HCT116 (cell line): Measurements from ENCODE around the gene PARVB. TPM values are rescaled to one million over a fixed set of nuclear protein-coding genes. Genes with fewer than 3 reads are reported as not detected.

Source experiments
- ATAC-seq: fragments of 200-7000 bp; cut with Tn5 transposase; 2 replicates; pipeline ENCODE4 v1.9.1; 2020; ENCODE audit warnings: mild to moderate bottlenecking, moderate library complexity
- BruUV-seq: library from RNA; stranded (reverse); fragments of 400-500 nt; replicated peaks from 2 replicates; lab custom pipeline; 2021; lab: Mats Ljungman, UMichigan
- CTCF ChIA-PET: fragments of 300-600 bp; sonication (Branson Sonifier 250); formaldehyde crosslinking; loops from one replicate; lab custom pipeline; 2021; ENCODE audit warnings: antibody characterized with exemption; lab: Charles Lee
- POLR2A ChIA-PET: fragments of 300-600, 350-600 bp; sonication (Branson Sonifier 250); formaldehyde crosslinking; loops from one replicate; lab custom pipeline; 2021; ENCODE audit warnings: antibody characterized with exemption; lab: Charles Lee
- RAD21 ChIA-PET, 2 experiments: fragments of 300-600 bp; sonication (Branson Sonifier 250); formaldehyde crosslinking; loops; one replicate each; lab custom pipeline; 2023; ENCODE audit warnings: low total read pairs in 2 of 2; ENCODE audit not compliant: uncharacterized antibody in 2 of 2, unreplicated experiment in 2 of 2, low non-redundant PET in 1 of 2; lab: Charles Lee
- DNase-seq: peaks from one replicate; pipeline ENCODE4 v3.0.0-alpha.2; 2010; ENCODE audit warnings: low read depth, low spot score
- H2AFZ ChIP-seq: fragments of 200-600 bp; shearing (Covaris generic), sonication (generic); 2 replicates; pipeline ENCODE4 v1.6.1; 2017; ENCODE audit warnings: low read depth, mixed run types, mixed read lengths, antibody characterized with exemption, low read length; ENCODE audit not compliant: poor library complexity, severe bottlenecking
- H3K27ac ChIP-seq: 2 replicates; pipeline ENCODE4 v1.5.1; 2012; ENCODE audit warnings: low read depth, low read length
- H3K27me3 ChIP-seq: fragments of 200-600 bp; sonication (generic); 2 replicates; pipeline ENCODE4 v1.6.1; 2016; ENCODE audit warnings: mixed run types, low read length, mixed read lengths; ENCODE audit not compliant: insufficient read depth
- H3K36me3 ChIP-seq, 2 experiments: fragments of 200-500 bp in 1 of 2; fragments of 200-600 bp in 1 of 2; sonication (Bioruptor generic) in 1 of 2; sonication (generic) in 1 of 2; 2 replicates each; pipeline versions ENCODE4 v1.5.1 to v1.6.1; 2014 to 2016; ENCODE audit warnings: low read length in 2 of 2, inconsistent platforms in 1 of 2, mixed read lengths in 1 of 2, mixed run types in 1 of 2; ENCODE audit not compliant: insufficient read depth in 2 of 2, control insufficient read depth in 1 of 2
- H3K4me1 ChIP-seq, 2 experiments: fragments of 200-600 bp in 1 of 2; sonication (generic) in 1 of 2; 2 replicates each; pipeline versions ENCODE4 v1.5.1 to v1.6.1; 2012 to 2017; ENCODE audit warnings: low read length in 2 of 2, inconsistent platforms in 1 of 2, mild to moderate bottlenecking in 1 of 2, mixed read lengths in 1 of 2, mixed run types in 1 of 2, moderate library complexity in 1 of 2; ENCODE audit not compliant: insufficient read depth in 2 of 2, control insufficient read depth in 1 of 2
- H3K4me2 ChIP-seq: fragments of 200-600 bp; sonication (generic); 2 replicates; pipeline ENCODE4 v1.6.1; 2017; ENCODE audit warnings: mixed run types, low read length, mixed read lengths
- H3K4me3 ChIP-seq, 2 experiments: fragments of 200-600 bp in 1 of 2; sonication (generic) in 1 of 2; replicated peaks in 1 of 2; 2 replicates each; pipeline ENCODE4 v1.5.1; 2011 to 2016; ENCODE audit warnings: low read length in 2 of 2, control low read depth in 1 of 2, low read depth in 1 of 2, mild to moderate bottlenecking in 1 of 2, mixed read lengths in 1 of 2, mixed run types in 1 of 2
- H3K79me2 ChIP-seq: fragments of 200-600 bp; sonication (generic); 2 replicates; pipeline ENCODE4 v1.6.1; 2017; ENCODE audit warnings: mild to moderate bottlenecking, mixed run types, low read length, moderate library complexity, mixed read lengths; ENCODE audit not compliant: insufficient read depth
- H3K9ac ChIP-seq: fragments of 200-600 bp; sonication (generic); 2 replicates; pipeline ENCODE4 v1.6.1; 2016; ENCODE audit warnings: low read length, mixed read lengths
- H3K9me2 ChIP-seq: fragments of 200-600 bp; sonication (generic), shearing (Covaris generic); 2 replicates; pipeline ENCODE4 v1.6.1; 2017; ENCODE audit warnings: mixed run types, mild to moderate bottlenecking, moderate library complexity; ENCODE audit not compliant: insufficient read depth
- H3K9me3 ChIP-seq, 2 experiments: fragments of 200-500 bp in 1 of 2; fragments of 200-600 bp in 1 of 2; sonication (Bioruptor generic) in 1 of 2; sonication (generic) in 1 of 2; 2 replicates each; pipeline ENCODE4 v1.6.1; 2014 to 2017; ENCODE audit warnings: low read length in 2 of 2, mixed read lengths in 2 of 2, inconsistent platforms in 1 of 2, low read depth in 1 of 2, mild to moderate bottlenecking in 1 of 2, mixed run types in 1 of 2, moderate library complexity in 1 of 2; ENCODE audit not compliant: control insufficient read depth in 1 of 2, insufficient read depth in 1 of 2
- H4K20me1 ChIP-seq: fragments of 200-600 bp; sonication (generic), shearing (Covaris generic); 2 replicates; pipeline ENCODE4 v1.6.1; 2017; ENCODE audit warnings: mixed run types, mild to moderate bottlenecking, moderate library complexity; ENCODE audit not compliant: insufficient read depth
- EGR1 ChIP-seq: IDR thresholded peaks from 2 replicates; pipeline ENCODE4 v1.6.1; 2012; ENCODE audit warnings: low read depth
- EZH2phosphoT487 ChIP-seq: fragments of 200-600 bp; IDR thresholded peaks from 2 replicates; pipeline ENCODE4 v1.6.1; 2018; ENCODE audit warnings: antibody characterized with exemption, borderline replicate concordance
- JUND ChIP-seq: IDR thresholded peaks from 2 replicates; pipeline ENCODE4 v1.6.1; 2012
- ZBTB33 ChIP-seq: IDR thresholded peaks from 2 replicates; pipeline ENCODE4 v1.6.1; 2011; ENCODE audit warnings: mild to moderate bottlenecking, low read length, moderate library complexity; ENCODE audit not compliant: insufficient replicate concordance; ENCODE audit errors: extremely low read depth
- ZNF274 ChIP-seq: fragments of 200-500 bp; sonication (Bioruptor generic); IDR thresholded peaks from 2 replicates; pipeline ENCODE4 v1.6.1; 2014; ENCODE audit warnings: mild to moderate bottlenecking, low read depth, low read length, inconsistent platforms
- intact Hi-C: fragments of 100-400 bp; cut with micrococcal nuclease; formaldehyde crosslinking; loops from 2 replicates; pipeline ENCODE4 v1.10.0; 2022
- total RNA-seq: library from RNA; stranded (reverse); gene quantifications from one replicate; pipeline ENCODE4 v1.2.1, GENCODE V29; 2021; ENCODE audit not compliant: unreplicated experiment
- TF ChIP-seq, protein P1 (sequence below), 3 experiments: fragments of 200-600 bp in 1 of 3; sonication (generic) in 1 of 3; IDR thresholded peaks in 2 of 3; conservative IDR thresholded peaks in 1 of 3; 2 replicates each; pipeline ENCODE4 v1.5.1; 2012 to 2017; ENCODE audit warnings: low read depth in 2 of 3, low read length in 2 of 3, antibody characterized with exemption in 1 of 3, borderline replicate concordance in 1 of 3, control low read depth in 1 of 3, mild to moderate bottlenecking in 1 of 3, mixed read lengths in 1 of 3, mixed run types in 1 of 3, moderate library complexity in 1 of 3; ENCODE audit not compliant: insufficient read depth in 1 of 3

Gene PARVB
- total RNA-seq, 1 experiment from 2014 or later: 21.4 TPM

DNA sequence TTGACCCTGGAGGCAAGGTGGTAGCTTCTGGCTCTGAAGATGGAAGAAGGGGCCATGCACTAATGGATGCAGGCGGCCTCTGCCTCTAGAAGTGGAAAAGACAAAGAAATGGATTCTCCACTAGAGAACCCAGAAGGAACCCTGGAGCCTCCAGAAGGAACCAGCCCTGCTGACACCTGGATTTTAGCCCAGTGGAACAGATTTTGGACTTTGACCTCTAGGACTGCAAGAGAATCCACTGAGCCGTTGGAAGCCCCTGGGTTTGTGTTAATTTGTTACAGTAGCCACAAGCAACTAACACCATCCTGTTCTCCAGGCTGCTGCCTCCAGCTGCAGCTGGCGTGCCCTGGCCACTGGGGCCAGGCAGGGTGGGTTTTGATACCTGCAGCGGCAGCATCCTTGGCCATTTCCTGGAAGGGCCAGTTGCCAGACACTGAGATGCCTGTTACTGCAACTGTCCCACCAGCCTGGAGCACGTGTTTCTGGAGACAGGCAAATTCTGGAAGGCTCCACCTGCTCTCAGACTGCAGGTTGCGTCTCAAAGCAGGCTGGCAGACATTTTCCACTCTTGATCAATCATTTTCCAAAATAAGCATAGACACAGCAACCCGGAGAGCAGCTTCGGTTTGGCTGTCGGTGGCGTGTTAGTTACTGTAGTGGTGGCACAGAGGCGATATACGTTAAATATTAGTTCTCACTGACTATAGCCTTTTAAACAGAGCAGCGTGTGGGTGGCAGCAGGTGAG lies 79.8 kb downstream of the PARVB start (continued):
- TF ChIP-seq, protein P1, sequence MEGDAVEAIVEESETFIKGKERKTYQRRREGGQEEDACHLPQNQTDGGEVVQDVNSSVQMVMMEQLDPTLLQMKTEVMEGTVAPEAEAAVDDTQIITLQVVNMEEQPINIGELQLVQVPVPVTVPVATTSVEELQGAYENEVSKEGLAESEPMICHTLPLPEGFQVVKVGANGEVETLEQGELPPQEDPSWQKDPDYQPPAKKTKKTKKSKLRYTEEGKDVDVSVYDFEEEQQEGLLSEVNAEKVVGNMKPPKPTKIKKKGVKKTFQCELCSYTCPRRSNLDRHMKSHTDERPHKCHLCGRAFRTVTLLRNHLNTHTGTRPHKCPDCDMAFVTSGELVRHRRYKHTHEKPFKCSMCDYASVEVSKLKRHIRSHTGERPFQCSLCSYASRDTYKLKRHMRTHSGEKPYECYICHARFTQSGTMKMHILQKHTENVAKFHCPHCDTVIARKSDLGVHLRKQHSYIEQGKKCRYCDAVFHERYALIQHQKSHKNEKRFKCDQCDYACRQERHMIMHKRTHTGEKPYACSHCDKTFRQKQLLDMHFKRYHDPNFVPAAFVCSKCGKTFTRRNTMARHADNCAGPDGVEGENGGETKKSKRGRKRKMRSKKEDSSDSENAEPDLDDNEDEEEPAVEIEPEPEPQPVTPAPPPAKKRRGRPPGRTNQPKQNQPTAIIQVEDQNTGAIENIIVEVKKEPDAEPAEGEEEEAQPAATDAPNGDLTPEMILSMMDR (IDR thresholded peaks at IDR 0.05 in 2 of 3, conservative IDR thresholded peaks at IDR 0.05 in 1 of 3; ENCODE audit: borderline replicate concordance in 1 of 3, insufficient read depth in 1 of 3, low read depth in 2 of 3, low read length in 2 of 3): no peak
- TF ChIP-seq EGR1: no peak
- TF ChIP-seq ZBTB33: no peak

DNA sequence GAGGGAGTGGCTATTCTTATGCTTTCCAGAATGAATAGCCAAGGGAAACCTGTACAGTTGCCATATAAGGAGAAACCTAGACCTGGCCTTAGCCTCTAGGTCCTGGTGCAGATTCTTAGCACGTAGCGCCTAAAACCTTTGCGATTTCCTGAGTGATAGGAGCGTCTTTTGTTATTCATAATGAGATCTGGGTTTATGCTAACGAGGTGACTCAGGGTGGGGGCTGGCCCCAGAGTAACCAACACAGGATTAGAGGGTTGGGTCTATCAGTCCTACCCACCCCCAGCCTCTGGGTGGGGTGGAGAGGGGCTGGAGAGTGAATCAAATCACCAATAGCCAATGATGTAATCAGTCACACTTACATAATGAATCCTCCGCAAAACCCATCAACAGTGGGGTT lies 83.2 kb downstream of the PARVB start:
- H3K27me3 ChIP-seq: no peaks in the 10 kb centered on the region
- DNase-seq (no peak), ATAC-seq (no peak)
- TF ChIP-seq JUND: no peak
- no peak for TF ChIP-seq EZH2phosphoT487
- TF ChIP-seq ZNF274: no peak
- H3K4me2 ChIP-seq: no peak overlapping the region
- intact Hi-C loops: no loop called here
- H3K79me2 ChIP-seq: no peaks in the 10 kb centered on the region
- no TSS peak for BruUV-seq
- H3K27ac ChIP-seq: no peak overlapping the region
- H2AFZ ChIP-seq: no peak overlapping the region
- H3K36me3 ChIP-seq: no peaks in the 10 kb centered on the region
- no peak overlapping the region for H3K4me3 ChIP-seq
- no peaks in the 10 kb centered on the region for H3K9me3 ChIP-seq
- H3K4me1 ChIP-seq: no peaks in the 10 kb centered on the region
- POLR2A ChIA-PET: no interaction called here
- H3K9me2 ChIP-seq: no peaks in the 10 kb centered on the region
- CTCF ChIA-PET: no interaction called here
- RAD21 ChIA-PET: no interaction called here
- H4K20me1 ChIP-seq: no peaks in the 10 kb centered on the region
- no peak overlapping the region for H3K9ac ChIP-seq
